ENCODE measurements around the gene CACUL1.
"Not testable (repeated sequence)": the region's sequence is repeated elsewhere in the genome, so short reads cannot be mapped to it uniquely, and the experiment has no call there.

The CACUL1 gene

GRCh38 chr10:118682533-118682932 lies 72.2 kb downstream of the CACUL1 start:
- DNase-seq, result no peak

DNA sequence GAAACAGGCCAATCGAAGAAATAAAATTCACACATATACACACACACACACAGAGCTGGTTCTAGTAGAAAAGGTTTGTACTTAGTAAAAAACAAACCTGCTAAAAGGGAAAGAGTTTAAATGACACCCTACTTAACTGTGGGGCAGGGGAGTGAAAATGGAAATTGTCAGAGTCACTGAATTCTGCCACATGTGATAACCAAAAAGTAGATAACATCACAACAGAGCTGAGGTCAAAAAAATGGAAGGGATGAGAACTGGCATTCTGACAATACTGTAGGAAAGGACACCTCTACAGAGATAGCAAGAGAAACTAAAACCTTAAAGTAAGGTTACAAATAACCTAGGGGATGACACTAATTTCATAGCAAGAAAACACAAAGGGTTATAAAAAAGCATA lies 74.6 kb downstream of the CACUL1 start:
- peak; percentile 34 for DNase-seq

DNA sequence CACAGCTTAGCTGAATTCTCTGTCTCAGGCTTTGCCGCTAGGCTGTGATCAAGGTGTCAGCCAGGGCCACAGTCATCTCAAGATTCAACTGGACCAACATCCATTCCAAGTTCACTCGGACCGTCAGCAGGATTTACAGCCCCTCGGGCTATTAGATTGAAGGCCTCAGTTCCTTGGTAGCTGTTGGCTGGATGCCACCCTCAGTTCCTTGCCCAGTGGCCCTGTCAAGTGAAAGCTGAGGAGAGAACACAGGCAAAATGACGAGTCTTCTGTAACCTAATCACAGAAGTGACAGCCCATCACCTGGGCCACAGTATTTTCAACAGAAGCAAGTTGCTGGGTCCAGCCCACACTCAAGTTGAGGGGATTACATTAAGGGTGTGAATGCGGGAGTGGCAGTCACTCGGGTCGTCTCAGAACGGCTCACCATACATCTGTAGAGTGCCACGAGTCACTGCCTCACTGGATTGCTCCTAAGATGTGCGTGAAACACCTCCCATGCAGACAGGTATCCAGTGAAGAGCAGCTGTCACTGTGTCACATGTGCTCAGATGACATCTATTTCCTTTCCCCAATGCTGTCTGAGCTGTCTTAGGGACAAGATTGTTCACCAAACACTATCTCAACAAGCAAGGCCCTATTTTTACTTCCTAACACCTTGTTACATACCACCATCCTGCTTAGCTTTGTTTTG lies 80.4 kb downstream of the CACUL1 start:
- DNase-seq, result no peak

- DNase-seq, result no peak
Observed at GRCh38 chr10:118672766-118673715, 81.7 kb downstream of the CACUL1 start.

GRCh38 chr10:118672153-118672552 lies 82.6 kb downstream of the CACUL1 start:
- no peak for DNase-seq

GRCh38 chr10:118671221-118671620 lies 83.5 kb downstream of the CACUL1 start:
- DNase-seq, result not testable (repeated sequence)

- no peak for DNase-seq
Observed at GRCh38 chr10:118670472-118671124, 84.2 kb downstream of the CACUL1 start.

GRCh38 chr10:118669835-118670234 lies 84.9 kb downstream of the CACUL1 start:
- DNase-seq, result no peak

DNA sequence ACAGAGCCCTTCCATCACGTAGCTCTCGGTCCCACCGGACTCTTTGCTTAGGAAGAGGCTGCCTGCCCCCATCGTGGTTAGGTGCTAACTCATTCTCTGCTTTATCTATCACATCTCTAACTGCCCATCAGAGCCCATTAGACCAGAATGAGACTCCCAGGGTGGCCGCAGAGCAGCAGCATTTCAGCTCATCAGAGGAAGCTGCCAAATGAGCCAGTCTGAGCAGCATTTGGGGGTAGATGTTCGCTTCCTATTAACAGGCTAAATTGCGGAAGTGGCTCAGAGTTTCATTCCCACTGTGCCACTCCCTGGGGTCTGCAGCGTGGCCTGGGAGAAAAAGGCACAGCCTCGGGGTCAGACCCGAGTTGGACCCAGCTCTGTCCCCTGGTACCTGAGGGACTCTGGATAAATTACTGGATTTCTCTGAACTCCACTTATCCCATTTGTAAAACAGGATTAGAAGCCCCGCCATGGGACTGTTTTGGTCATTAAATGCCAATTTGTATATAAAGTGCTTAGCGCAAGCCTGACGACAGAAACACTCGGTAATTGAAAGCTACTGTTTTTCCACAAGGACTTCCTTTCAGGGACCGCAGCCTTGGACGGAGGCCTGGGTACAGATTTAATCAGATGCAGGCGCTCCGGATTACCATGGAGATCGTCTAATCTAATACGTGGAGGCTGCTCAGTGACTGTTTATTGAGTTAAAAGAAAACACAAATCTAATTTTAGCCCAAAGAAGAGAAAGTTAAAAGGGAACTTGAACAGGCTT lies 85.6 kb downstream of the CACUL1 start:
- peak; percentile 73 for DNase-seq

- DNase-seq, result no peak
Observed at GRCh38 chr10:118668228-118668952, 86.4 kb downstream of the CACUL1 start.

DNA sequence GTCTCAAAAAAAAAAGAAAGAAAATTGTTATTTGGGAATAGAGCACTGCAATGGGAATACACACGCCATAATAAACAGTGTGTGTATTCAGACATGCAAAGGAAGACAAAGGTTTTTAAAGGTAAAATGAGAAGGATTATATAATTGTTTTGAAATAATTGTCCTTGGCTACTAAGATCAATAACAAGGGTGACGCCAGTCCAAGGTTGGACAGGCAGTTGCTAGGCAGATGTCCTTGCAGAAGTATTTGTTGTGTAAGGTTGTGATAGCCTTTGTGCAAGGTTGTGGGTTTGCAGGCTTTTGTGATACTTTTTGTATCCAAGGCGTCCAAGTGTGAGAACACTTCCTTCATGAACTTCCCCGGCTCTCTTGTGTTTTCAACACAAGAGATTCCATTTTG lies 87.0 kb downstream of the CACUL1 start:
- DNase-seq, result no peak

DNA sequence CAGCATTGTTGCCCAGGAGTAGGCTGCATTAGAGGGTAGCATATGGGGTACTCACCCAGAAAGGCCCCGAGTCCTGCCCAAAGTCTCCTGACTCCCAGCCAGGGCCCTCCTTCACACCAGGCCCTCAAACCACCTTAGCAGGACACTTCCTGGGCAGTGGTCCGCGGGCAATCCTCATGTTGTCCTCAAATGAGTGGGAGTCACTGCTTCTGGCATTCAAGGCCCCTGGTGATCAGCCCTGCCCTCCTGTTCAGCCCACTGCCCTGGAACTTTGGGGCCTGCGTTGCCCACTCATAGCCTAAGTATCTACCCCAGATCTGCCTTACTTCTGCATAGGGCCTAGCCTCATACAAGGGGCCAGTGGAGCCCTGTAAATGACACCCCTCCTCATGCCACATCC lies 88.4 kb downstream of the CACUL1 start:
- no peak for DNase-seq

- DNase-seq, result no peak
Observed at GRCh38 chr10:118664321-118664720, 90.4 kb downstream of the CACUL1 start.

DNA sequence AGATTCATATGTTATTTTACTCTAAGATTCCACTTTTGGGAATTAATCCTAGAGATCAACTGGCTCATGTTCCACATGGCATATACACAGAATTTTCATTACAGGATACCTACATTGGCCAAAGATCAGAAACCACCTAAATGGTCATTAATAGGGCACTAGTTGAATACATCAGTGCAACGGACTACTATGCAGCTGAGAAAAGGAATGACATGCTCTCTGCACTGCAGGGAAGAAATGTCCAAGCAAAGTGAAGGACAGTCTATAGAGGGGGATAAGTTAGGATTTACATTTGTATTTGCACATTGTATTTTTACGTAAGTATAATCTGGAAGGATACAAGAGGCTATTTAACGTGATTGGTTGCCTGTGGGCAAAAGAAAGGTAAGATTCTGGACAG lies 91.6 kb downstream of the CACUL1 start:
- no peak for DNase-seq

GRCh38 chr10:118662228-118663035 lies 92.3 kb downstream of the CACUL1 start:
- DNase-seq, result no peak

GRCh38 chr10:118658762-118659161 lies 96.0 kb downstream of the CACUL1 start:
- no peak for DNase-seq

- not testable (repeated sequence) for DNase-seq
Observed at GRCh38 chr10:118658168-118658567, 96.6 kb downstream of the CACUL1 start.

DNA sequence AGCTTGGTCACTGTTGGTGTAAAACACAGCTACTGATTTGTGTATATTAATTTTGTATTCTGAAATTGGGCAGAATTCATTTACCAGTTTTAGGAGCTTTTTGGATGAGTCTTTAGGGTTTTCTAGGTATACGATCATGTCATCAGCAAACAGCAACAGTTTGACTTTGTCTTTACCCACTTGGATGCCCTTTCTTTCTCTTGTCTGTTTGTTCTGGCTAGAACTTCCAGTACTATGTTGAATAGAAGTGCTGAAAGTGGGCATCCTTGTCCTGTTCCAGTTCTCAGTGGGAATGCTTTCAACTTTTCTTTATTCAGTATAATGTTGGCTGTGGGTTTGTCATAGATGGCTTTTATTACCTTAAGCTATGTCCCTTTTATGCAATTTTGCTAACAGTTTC lies 109.5 kb downstream of the CACUL1 start:
- not testable (repeated sequence) for DNase-seq

DNA sequence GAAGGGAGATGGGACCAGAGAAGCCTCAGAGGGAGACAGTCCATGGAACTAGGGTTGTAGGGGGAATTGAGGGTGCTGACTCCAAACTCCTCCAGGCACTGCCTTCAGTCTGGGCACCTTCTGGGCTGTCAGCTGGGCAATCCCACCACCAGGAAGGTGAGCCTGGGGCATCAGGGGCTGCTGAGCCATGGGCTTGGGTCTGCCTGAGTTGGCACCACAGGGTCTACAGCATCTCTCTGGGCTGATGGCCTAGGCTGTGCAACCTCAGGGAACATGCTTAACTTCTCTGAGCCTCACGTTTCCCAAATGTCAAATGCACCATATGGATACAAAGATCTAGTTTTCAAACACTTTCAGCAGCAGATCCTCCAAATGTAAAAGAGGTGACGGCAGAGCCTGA lies 112.5 kb downstream of the CACUL1 start:
- no peak for DNase-seq

DNA sequence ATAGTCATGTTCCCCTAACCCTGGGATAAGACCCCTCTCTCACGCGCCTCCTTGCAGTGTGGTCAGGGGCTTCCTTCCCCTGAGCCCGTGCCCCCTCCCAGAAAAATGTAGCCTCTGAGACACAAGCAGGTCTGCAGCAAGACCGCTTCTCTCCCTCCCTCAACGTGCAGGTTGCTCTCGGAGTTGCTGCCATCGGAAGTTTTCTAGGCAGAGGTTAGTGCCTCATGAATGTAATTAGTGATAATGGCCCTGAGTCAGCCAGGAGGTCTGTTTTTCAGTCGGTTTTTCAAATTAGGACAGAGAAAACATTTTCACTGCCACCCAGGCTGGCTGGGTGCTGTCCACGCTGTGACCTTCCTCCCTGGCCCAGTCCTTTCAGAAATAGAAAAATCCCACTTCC lies 116.1 kb downstream of the CACUL1 start:
- no peak for DNase-seq

Data from hematopoietic multipotent progenitor cell treated with erythropoietin and hydrocortisone succinate and interleukin-3 and kit ligand, for 4 days (in vitro differentiated cells).